HG03558 (cell line): ENCODE results near the gene HPS4.
"Not testable (repeated sequence)": the region's sequence is repeated elsewhere in the genome, so short reads cannot be mapped to it uniquely, and the experiment has no call there.

Source experiments
- ATAC-seq: cut with Tn5 transposase; IDR thresholded peaks from one replicate; pipeline ENCODE4 v1.9.1; 2021; ENCODE audit warnings: moderate number of reproducible peaks; ENCODE audit not compliant: unreplicated experiment; ENCODE audit errors: extremely low read depth

The HPS4 gene

GRCh38 chr22:26446808-26447515, 36.6 kb downstream of the HPS4 start:
- no peak for ATAC-seq

- no peak for ATAC-seq
Measured at GRCh38 chr22:26445577-26446275, 37.9 kb downstream of the HPS4 start.

DNA sequence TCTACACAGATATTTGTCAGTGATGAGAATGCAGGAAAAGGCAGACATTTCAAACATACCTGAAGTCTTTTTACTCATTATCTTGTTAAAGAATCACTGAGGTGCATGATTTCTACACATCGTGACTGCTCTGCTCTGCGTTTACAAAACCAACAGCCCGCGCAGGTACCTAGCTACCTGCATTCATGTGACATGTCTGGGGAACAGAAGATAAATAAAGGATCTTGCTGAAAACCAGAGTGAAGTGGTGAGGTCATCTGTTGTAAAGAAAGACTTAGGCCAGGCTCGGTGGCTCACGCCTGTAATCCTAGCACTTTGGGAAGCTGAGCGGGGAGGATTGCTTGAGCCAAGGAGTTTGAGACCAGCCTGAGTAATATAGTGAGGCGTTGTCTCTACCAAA, 38.8 kb downstream of the HPS4 start:
- no peak for ATAC-seq

GRCh38 chr22:26443901-26444690, 39.5 kb downstream of the HPS4 start:
- no peak for ATAC-seq

DNA sequence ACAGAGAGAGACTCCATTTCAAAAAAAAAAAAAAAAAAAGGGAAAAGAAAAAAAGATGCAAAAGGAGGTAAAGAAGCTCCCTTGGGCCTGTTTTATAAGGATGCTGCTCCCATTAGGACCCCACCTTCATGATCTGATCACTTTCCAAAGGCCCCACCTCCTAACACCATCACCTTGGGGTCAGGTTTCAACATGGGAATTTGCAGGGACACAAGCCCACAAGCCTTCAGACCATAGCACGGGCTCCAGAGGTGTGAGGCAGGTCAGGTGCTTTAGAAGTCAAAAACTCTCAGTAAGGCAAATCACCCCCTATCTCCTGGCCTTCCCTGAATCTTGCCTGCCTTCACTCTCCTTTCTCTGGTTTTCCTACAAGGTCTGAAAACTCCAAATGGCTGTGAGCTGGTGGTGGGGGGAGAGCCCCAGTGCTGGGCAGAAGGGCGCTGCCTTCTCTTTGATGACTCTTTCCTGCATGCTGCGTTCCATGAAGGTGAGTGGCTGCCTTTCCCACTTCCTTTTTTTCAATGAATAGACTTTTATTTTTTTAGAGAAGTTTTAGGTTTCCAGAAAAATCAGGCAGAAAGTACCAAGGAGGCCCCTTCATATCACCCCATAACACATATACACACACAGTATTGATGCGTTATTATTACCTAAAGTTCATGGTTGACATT, 41.4 kb downstream of the HPS4 start:
- no peak for ATAC-seq

DNA sequence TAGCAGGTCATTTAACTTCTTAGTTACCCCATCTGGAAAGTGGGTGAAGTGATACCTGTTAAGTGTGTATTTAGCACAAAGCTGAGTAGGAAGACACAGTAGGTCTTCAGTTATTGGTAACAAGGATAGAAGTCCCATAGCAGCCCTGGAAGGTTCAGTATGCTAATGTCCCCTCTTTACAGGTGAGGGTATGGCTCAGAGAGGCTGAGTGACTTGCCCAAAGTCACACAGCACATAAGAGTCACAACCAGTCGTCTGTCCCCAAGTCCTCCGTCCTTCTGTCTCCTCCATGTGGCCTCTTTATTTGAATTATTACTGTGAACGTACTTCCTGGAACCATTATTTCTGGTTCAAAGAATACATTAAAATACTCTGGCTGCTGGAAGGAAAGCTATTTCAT, 44.0 kb downstream of the HPS4 start:
- ATAC-seq = no peak

DNA sequence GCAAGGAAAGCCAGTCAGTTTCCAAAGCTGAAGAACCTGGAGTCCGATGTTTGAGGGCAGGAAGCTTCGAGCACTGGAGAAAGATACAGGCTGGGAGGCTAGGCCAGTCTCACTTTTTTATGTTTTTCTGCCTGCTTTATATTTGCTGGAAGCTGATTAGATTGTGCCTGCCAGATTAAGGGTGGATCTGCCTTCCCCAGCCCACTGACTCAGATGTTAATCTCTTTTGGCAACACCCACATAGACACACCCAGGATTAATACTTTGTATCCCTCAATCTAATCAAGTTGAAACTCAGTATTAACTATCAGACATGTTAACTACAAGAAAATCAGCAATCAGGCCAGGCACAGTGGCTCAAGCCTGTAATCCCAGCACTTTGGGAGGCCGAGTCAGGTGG, 44.8 kb downstream of the HPS4 start:
- not testable (repeated sequence) for ATAC-seq

DNA sequence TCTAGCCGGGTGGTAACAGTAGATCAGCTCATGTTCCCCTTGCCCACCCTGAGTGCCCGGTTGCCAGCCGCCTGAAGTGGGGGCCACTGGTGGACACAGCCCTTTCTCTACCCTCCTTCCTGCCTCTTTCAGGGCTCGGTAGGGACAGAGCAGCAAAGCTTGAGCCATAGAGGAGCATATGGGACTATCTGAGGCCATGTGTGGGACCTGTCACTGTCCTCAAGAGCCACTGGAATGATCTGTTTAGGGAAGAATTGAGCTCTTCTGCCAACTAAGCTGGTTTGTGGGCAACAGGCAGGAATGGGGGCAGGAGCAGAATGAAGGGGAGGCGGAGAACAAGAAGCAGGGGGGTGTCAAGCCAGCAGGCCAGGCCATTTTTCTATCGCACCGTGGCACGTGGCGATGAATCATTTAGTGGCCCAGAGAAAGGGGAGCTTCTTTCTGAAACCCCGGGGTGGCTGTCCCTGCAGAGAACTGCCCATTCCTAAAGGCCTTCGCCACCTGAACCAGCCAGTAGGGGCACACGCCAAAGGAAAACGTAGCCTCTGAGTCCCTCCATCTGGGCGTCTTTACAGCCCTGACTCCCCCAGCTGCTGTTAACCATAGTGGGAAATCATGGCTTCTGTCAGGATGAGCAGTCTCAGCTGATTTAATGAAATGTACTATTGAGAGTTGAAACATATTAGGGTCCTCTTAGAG, 45.7 kb downstream of the HPS4 start:
- no peak for ATAC-seq

GRCh38 chr22:26436903-26437515, 46.6 kb downstream of the HPS4 start:
- ATAC-seq = no peak

GRCh38 chr22:26435327-26436093, 48.1 kb downstream of the HPS4 start:
- ATAC-seq = no peak

DNA sequence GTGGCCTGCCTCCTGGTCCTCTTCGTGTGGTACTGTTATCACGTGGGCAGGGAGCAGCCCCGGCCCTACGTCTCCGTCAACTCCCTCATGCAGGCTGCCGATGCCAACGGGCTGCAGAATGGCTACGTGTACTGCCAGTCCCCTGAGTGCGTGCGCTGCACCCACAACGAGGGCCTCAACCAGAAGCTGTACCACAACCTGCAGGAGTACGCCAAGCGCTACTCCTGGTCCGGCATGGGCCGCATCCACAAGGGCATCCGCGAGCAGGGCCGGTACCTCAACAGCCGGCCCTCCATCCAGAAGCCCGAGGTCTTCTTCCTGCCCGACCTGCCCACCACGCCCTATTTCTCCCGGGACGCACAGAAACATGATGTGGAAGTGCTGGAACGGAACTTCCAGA, 49.8 kb downstream of the HPS4 start:
- ATAC-seq = no peak

DNA sequence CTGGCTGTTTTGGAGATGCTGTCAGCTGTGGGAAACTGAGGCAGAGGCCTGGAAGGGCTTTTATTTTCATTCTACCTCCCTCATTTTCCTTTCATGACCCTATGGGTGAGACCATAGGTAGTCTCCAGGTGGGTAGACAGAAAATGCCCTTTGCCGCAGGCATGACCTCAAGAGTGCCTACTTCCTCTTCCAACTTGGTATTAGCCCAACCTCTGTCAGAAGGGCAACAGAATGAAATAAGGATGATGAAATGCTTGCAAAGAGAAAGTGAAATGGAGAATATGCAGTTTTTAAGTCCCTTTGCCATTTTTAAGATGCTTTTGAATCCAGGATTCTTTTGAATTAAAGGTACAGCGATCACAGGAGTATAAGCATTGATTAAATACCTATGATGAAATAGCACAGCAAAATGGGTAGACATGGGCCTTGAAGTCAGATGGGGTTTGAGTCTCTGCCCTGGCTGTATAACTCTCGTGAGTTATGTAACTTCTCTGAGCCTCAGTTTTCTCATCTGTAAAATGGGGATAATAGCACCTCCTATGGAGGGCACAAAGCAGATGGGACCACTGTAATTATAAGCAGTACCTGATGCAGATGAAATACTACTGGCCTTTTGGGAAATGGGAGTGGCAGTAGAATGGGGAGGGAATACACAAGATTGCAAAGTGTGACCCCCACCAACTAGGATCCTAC, 50.8 kb downstream of the HPS4 start:
- ATAC-seq = no peak

- ATAC-seq = no peak
Measured at GRCh38 chr22:26431261-26431995, 52.2 kb downstream of the HPS4 start.

GRCh38 chr22:26430600-26430999, 53.0 kb downstream of the HPS4 start:
- ATAC-seq = no peak

- no peak for ATAC-seq
Measured at GRCh38 chr22:26429458-26430286, 53.9 kb downstream of the HPS4 start.

DNA sequence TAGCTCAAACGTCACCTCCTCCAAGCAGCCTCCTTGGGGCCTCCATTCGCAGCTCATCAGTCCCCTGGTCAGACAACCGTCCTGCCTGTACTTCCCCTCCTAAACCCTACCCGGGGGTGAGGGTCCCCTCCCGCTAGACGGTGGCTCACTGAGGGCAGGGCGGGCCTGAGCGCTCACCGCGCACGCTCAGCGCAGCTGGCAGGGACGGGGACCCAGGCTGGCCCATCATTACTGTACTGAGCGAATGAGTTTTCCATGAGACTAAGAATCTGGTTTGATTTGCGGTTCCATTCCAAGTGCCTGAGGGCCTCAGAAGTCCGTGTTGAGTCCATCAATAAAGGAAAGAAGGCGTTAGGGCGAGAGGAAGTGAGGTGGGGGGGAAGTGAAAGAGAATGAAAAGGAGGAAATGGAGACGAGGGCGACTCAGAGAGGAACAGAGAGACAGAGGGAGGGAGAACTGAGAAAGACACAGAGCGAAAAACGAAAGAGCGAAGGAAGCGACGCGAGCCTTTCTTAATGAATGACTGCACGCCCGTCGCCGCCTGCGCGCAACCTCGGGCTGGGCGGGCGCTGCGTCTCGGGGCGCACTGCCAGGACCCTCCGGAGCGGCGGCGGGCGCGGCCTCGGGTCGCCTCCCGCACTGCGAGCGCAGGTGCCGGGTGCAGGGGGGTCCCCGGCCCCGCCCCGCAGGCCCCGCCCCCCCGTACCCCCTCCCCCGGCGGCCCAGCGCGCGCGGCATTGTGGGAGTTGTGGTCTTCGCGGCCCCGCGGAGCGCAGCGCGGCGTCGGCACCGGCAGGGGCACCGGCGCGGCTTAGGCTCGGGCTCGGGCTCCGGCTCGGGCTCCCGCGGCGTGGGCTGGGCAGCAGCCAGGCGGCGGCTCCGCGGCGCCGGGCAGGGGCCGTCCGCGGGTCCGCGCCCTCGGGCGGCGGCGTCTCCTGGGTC, 54.8 kb downstream of the HPS4 start, which contains the start of gene ASPHD2:
Gene ASPHD2, plus strand, starts transcription at position 746 of the 943 bp plus-strand sequence. CDS start 4,356 bp downstream, outside the sequence.
- ATAC-seq = no peak
